ENCODE data around the gene SMNDC1.
"Not testable (repeated sequence)": the region's sequence is repeated elsewhere in the genome, so short reads cannot be mapped to it uniquely, and the experiment has no call there.

Gene SMNDC1

GRCh38 chr10:110300486-110300986 lies 4.2 kb downstream of the SMNDC1 start:
- H3K27ac ChIP-seq = no peak overlapping the region
- H3K4me3 ChIP-seq = no peak overlapping the region

- H3K27ac ChIP-seq = no peak overlapping the region
- no peak overlapping the region for H3K4me3 ChIP-seq
Measured at GRCh38 chr10:110296966-110297365, 7.8 kb downstream of the SMNDC1 start.

- no peak overlapping the region for H3K27ac ChIP-seq
- H3K4me3 ChIP-seq = no peak overlapping the region
Measured at GRCh38 chr10:110286841-110287240, 17.9 kb downstream of the SMNDC1 start.

GRCh38 chr10:110285501-110285900 lies 19.2 kb downstream of the SMNDC1 start:
- no peak overlapping the region for H3K4me3 ChIP-seq
- no peak overlapping the region for H3K27ac ChIP-seq

GRCh38 chr10:110284262-110284661 lies 20.5 kb downstream of the SMNDC1 start:
- Histone ChIP-seq H3K27ac (no peak overlapping the region), H3K4me3 (no peak overlapping the region)

- Histone ChIP-seq H3K27ac (peak overlapping the region in 1 of 21 experiments; percentile 29), H3K4me3 (no peak overlapping the region)
Measured at GRCh38 chr10:110279407-110279986, 25.2 kb downstream of the SMNDC1 start.

GRCh38 chr10:110278562-110279406 lies 25.9 kb downstream of the SMNDC1 start:
- Histone ChIP-seq H3K4me3 (no peak overlapping the region), H3K27ac (peak overlapping the region in 1 of 21 experiments; percentile 29)

GRCh38 chr10:110277591-110277990 lies 27.1 kb downstream of the SMNDC1 start:
- Histone ChIP-seq H3K27ac (no peak overlapping the region), H3K4me3 (no peak overlapping the region)

GRCh38 chr10:110276603-110277002 lies 28.1 kb downstream of the SMNDC1 start:
- Histone ChIP-seq H3K27ac (no peak overlapping the region), H3K4me3 (no peak overlapping the region)

GRCh38 chr10:110275128-110275729 lies 29.5 kb downstream of the SMNDC1 start:
- H3K4me3 ChIP-seq = no peak overlapping the region
- peak overlapping the region in 1 of 21 experiments; percentile 6 for H3K27ac ChIP-seq

GRCh38 chr10:110274647-110275046 lies 30.1 kb downstream of the SMNDC1 start:
- H3K27ac ChIP-seq = peak overlapping the region in 1 of 21 experiments; percentile 21

GRCh38 chr10:110274072-110274627 lies 30.6 kb downstream of the SMNDC1 start:
- Histone ChIP-seq H3K4me3 (no peak overlapping the region), H3K27ac (peak overlapping the region in 2 of 21 experiments; percentile 21 to 25)

More at GRCh38 chr10:110274647-110275046, 30.1 kb downstream of the SMNDC1 start:
- H3K4me3 ChIP-seq = no peak overlapping the region

- no peak overlapping the region for H3K4me3 ChIP-seq
- H3K27ac ChIP-seq = no peak overlapping the region
Measured at GRCh38 chr10:110273474-110273873, 31.2 kb downstream of the SMNDC1 start.

GRCh38 chr10:110272995-110273394 lies 31.7 kb downstream of the SMNDC1 start:
- H3K27ac ChIP-seq, H3K4me3 ChIP-seq: not testable (repeated sequence)

GRCh38 chr10:110269374-110270318 lies 35.1 kb downstream of the SMNDC1 start:
- Histone ChIP-seq H3K4me3 (no peak overlapping the region), H3K27ac (peak overlapping the region in 10 of 21 experiments; percentile 3 to 57 (median 31))

GRCh38 chr10:110268971-110269370 lies 35.7 kb downstream of the SMNDC1 start:
- H3K27ac ChIP-seq = peak overlapping the region in 9 of 21 experiments; percentile 3 to 57 (median 30)
- H3K4me3 ChIP-seq = no peak overlapping the region

GRCh38 chr10:110268442-110268841 lies 36.3 kb downstream of the SMNDC1 start:
- H3K4me3 ChIP-seq = no peak overlapping the region
- no peak overlapping the region for H3K27ac ChIP-seq

GRCh38 chr10:110267276-110267675 lies 37.4 kb downstream of the SMNDC1 start:
- Histone ChIP-seq H3K4me3 (no peak overlapping the region), H3K27ac (no peak overlapping the region)

- no peak overlapping the region for H3K27ac ChIP-seq
- H3K4me3 ChIP-seq = no peak overlapping the region
Measured at GRCh38 chr10:110265573-110266193, 39.0 kb downstream of the SMNDC1 start.
